ENCODE data around the gene KLF15. TPM values are rescaled to one million over a fixed set of nuclear protein-coding genes. Genes with fewer than 3 reads are reported as not detected.

The KLF15 gene
- total RNA-seq, 1 experiment from 2014 or later: 32.1 TPM

DNA sequence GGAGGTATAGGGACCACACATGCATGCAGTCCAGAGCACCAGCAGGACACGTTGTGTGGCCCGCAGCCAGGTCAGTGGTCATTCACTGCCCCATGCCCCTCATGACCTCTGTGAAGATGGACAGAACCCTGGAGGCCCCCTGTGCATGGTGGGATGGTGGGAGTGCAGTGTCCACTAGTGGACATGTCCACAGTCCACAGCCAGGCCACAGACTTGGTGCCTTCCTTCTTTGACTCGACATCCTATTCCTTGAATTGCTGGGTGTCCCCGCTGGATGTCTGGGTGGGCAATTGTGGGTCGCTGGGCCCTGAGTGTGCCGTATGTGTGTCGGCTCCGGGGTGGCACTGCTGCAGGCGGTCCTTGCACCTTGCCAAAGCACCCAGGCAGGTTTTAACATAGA, 35.7 kb downstream of the KLF15 start:
- DNase-seq (ENCODE audit: low spot score): no peak
- no peak overlapping the region for H3K27ac ChIP-seq (ENCODE audit: low read depth, low read length, poor library complexity, severe bottlenecking)
- ChIA-PET POLR2A (ENCODE audit: low non-redundant PET) (no interaction called here), CTCF (no interaction called here)
- no peak for TF ChIP-seq EZH2 (IDR thresholded peaks at IDR 0.05; ENCODE audit: borderline replicate concordance, low read depth, low read length, poor library complexity, severe bottlenecking)
- no peaks in the 10 kb centered on the region for H3K4me1 ChIP-seq (ENCODE audit: insufficient read depth, low read length, poor library complexity, severe bottlenecking)
- BruUV-seq (replicated peaks): no TSS peak
- H3K27me3 ChIP-seq (replicated peaks; ENCODE audit: insufficient read depth, low read depth, low read length, poor library complexity): no peaks in the 10 kb centered on the region
- intact Hi-C loops (cut with micrococcal nuclease; ENCODE audit: unreplicated experiment): no loop called here
- no peaks in the 10 kb centered on the region for H3K9me3 ChIP-seq (ENCODE audit: low read depth, low read length, poor library complexity, severe bottlenecking)
- no peak overlapping the region for H3K4me3 ChIP-seq (ENCODE audit: low read depth, low read length, poor library complexity, severe bottlenecking)
- H3K36me3 ChIP-seq (ENCODE audit: insufficient read depth, low read length, poor library complexity, severe bottlenecking): no peaks in the 10 kb centered on the region

DNA sequence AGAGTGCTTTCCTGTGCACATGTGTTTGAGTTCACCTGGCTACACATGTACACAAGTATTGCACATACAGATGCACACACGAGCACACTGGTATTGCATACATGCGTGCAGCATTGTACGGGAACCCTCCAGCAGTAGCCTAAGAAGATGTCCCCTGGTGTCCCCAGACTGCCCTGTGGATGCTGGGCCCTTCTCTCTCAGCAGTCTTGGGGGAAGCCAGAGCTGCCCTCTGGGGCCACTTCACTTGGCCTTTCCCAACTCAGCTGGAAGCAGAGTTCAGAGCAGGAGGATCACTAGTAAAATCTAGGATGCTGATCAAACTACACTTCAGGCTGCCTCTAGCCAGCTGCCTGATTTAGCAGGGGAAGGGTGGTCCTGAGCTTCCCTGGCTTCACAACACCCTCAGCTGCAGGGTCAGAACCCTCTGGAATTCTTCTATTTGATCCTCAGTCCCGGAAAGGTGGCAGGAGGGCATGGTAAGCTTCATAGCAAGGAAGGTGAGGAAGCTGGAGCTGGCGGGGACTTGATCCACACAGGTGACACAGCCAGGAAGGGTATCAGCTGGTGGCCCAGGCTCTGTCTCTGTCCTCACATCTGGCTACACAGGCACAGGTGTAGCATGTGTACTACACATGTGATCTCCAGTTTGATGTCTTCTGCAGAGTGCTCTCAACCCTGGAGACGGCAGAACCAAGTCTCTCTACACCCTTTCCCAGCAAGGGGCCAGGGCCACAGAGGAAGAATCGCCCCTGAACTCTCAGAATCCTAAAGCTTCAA, 36.5 kb downstream of the KLF15 start:
- Histone ChIP-seq H3K27ac (ENCODE audit: low read depth, low read length, poor library complexity, severe bottlenecking) (no peak overlapping the region), H3K27me3 (replicated peaks; ENCODE audit: insufficient read depth, low read depth, low read length, poor library complexity) (no peaks in the 10 kb centered on the region), H3K4me3 (ENCODE audit: low read depth, low read length, poor library complexity, severe bottlenecking) (no peak overlapping the region), H3K4me1 (ENCODE audit: insufficient read depth, low read length, poor library complexity, severe bottlenecking) (no peaks in the 10 kb centered on the region), H3K9me3 (ENCODE audit: low read depth, low read length, poor library complexity, severe bottlenecking) (no peaks in the 10 kb centered on the region), H3K36me3 (ENCODE audit: insufficient read depth, low read length, poor library complexity, severe bottlenecking) (no peaks in the 10 kb centered on the region)
- DNase-seq (ENCODE audit: low spot score): no peak
- POLR2A ChIA-PET (ENCODE audit: low non-redundant PET): no interaction called here
- intact Hi-C loops (cut with micrococcal nuclease; ENCODE audit: unreplicated experiment): no loop called here
- no peak for TF ChIP-seq EZH2 (IDR thresholded peaks at IDR 0.05; ENCODE audit: borderline replicate concordance, low read depth, low read length, poor library complexity, severe bottlenecking)
- BruUV-seq (replicated peaks): no TSS peak
- CTCF ChIA-PET: no interaction called here

DNA sequence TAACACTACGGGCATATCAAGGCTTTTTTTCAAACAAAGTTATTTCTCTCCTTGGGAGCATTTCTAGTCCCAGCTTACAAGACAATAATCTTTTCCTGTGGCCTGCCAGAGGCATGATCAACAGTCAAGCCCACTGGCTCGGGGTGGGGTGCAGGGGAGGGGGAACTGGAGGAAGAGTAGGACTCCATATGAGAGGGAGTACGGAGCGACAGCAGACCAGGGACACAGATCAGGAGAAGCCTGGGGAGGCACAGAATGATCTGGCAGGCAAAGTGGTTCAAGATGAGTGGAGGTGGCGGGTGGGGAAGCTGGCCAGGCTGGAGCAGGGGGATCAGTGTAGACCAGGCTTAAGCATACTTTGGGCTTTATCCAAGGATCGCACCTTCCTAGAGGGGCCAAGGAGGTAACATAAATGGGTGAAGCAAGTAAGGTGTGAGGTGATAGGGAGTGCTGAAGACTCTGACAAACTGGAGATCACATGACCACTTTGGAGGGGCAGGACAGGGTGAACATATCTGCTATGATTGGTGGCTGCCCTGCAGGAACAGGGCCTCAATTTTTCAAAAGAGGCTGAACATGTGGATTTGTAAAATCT, 37.4 kb downstream of the KLF15 start:
- no peak for DNase-seq (ENCODE audit: low spot score)
- Histone ChIP-seq H3K4me1 (ENCODE audit: insufficient read depth, low read length, poor library complexity, severe bottlenecking) (no peaks in the 10 kb centered on the region), H3K9me3 (ENCODE audit: low read depth, low read length, poor library complexity, severe bottlenecking) (no peaks in the 10 kb centered on the region), H3K27ac (ENCODE audit: low read depth, low read length, poor library complexity, severe bottlenecking) (no peak overlapping the region), H3K27me3 (replicated peaks; ENCODE audit: insufficient read depth, low read depth, low read length, poor library complexity) (no peaks in the 10 kb centered on the region), H3K36me3 (ENCODE audit: insufficient read depth, low read length, poor library complexity, severe bottlenecking) (no peaks in the 10 kb centered on the region), H3K4me3 (ENCODE audit: low read depth, low read length, poor library complexity, severe bottlenecking) (no peak overlapping the region)
- POLR2A ChIA-PET (ENCODE audit: low non-redundant PET): no interaction called here
- no peak for TF ChIP-seq EZH2 (IDR thresholded peaks at IDR 0.05; ENCODE audit: borderline replicate concordance, low read depth, low read length, poor library complexity, severe bottlenecking)
- TF ChIP-seq, protein P1, sequence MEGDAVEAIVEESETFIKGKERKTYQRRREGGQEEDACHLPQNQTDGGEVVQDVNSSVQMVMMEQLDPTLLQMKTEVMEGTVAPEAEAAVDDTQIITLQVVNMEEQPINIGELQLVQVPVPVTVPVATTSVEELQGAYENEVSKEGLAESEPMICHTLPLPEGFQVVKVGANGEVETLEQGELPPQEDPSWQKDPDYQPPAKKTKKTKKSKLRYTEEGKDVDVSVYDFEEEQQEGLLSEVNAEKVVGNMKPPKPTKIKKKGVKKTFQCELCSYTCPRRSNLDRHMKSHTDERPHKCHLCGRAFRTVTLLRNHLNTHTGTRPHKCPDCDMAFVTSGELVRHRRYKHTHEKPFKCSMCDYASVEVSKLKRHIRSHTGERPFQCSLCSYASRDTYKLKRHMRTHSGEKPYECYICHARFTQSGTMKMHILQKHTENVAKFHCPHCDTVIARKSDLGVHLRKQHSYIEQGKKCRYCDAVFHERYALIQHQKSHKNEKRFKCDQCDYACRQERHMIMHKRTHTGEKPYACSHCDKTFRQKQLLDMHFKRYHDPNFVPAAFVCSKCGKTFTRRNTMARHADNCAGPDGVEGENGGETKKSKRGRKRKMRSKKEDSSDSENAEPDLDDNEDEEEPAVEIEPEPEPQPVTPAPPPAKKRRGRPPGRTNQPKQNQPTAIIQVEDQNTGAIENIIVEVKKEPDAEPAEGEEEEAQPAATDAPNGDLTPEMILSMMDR (conservative IDR thresholded peaks at IDR 0.05; ENCODE audit: low read depth, low read length): no peak
- BruUV-seq (replicated peaks): no TSS peak
- intact Hi-C loops (cut with micrococcal nuclease; ENCODE audit: unreplicated experiment): no loop called here
- CTCF ChIA-PET: no interaction called here

DNA sequence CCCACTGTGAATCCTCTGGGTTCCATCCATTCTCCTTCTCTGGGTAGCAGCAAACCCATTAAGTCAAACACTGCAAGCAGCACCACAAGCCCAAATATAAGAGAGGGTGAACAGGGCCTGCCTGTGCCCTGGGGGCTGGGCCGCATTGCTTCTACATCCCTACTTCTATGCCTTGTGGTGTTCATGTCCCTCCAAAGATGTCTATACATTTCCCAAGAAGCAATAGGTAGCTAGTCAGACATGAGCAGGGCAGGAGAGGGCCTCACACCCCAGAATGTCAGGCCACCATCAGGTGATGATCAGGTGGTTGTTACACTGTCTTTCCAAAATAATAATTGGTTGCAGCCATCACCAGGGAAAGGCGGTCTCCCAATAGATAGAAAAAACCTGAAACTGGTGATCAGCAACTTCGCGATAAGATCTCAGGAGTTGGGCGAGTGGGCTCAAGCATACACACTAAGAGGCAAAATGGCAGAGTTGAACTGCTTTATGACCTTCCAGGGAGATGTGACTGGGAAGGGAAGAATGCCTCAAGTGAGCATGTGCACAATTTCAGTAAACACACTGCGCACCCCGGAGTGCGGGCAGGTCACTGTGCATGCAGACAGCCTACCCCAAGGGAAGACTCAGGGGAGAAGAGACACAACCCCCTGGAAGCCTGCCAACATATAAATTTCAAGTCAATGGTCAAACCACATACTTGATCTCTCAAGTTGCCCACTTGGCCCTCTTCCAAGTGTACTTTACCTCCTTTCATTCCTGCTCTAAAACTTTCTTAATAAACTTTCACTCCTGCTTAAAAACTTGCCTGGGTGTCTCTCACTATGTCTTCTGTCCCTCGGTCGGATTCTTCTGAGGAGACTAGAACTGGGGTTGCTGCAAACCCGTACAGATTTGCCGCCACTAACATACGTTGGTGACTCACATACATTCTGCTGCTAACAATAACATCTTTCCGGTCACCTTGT, 39.9 kb downstream of the KLF15 start:
- POLR2A ChIA-PET (ENCODE audit: low non-redundant PET): no interaction called here
- CTCF ChIA-PET: no interaction called here
- intact Hi-C loops (cut with micrococcal nuclease; ENCODE audit: unreplicated experiment): no loop called here

More for the DNA sequence above, 39.9 kb downstream of the KLF15 start:
- Histone ChIP-seq H3K4me3 (ENCODE audit: low read depth, low read length, poor library complexity, severe bottlenecking) (no peak overlapping the region), H3K9me3 (ENCODE audit: low read depth, low read length, poor library complexity, severe bottlenecking) (no peaks in the 10 kb centered on the region), H3K36me3 (ENCODE audit: insufficient read depth, low read length, poor library complexity, severe bottlenecking) (no peaks in the 10 kb centered on the region), H3K27ac (ENCODE audit: low read depth, low read length, poor library complexity, severe bottlenecking) (no peak overlapping the region), H3K4me1 (ENCODE audit: insufficient read depth, low read length, poor library complexity, severe bottlenecking) (no peaks in the 10 kb centered on the region), H3K27me3 (replicated peaks; ENCODE audit: insufficient read depth, low read depth, low read length, poor library complexity) (no peaks in the 10 kb centered on the region)
- BruUV-seq (replicated peaks): no TSS peak
- no peak for TF ChIP-seq EZH2 (IDR thresholded peaks at IDR 0.05; ENCODE audit: borderline replicate concordance, low read depth, low read length, poor library complexity, severe bottlenecking)
- TF ChIP-seq, protein P1 (conservative IDR thresholded peaks at IDR 0.05; ENCODE audit: low read depth, low read length): no peak
- DNase-seq (ENCODE audit: low spot score): no peak

All from A673 (cell line).